Endometrium (tissue), 2 donors: ENCODE data around the gene ARRB2.
"Not testable (repeated sequence)": the region's sequence is repeated elsewhere in the genome, so short reads cannot be mapped to it uniquely, and the experiment has no call there.

Experiments used
- FAIRE-seq: peaks from 2 replicates; lab custom pipeline; 2012; peaks lifted over from hg19 to GRCh38; lab: Jason Lieb, UNC
- donor health status: control.
- donor health status: control.

The ARRB2 gene

DNA sequence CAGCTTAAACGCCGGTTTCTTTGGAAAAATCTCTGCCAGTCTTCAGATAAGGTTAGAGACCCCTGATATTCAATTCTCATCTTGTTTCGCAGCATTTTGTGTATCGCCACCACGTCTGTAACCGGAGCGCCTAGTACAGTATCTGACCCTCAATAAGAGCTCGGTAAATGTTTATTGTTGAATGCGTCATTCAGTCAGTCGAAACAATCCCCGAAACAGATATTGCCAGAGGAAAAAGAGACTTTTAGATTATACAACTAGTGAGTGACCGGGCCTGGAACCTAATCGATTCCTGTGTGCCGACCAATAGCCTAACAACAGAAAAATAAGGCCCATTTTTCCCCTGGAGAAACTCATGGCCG is 7.1 kb upstream of the ARRB2 start:
- FAIRE-seq: no peak

DNA sequence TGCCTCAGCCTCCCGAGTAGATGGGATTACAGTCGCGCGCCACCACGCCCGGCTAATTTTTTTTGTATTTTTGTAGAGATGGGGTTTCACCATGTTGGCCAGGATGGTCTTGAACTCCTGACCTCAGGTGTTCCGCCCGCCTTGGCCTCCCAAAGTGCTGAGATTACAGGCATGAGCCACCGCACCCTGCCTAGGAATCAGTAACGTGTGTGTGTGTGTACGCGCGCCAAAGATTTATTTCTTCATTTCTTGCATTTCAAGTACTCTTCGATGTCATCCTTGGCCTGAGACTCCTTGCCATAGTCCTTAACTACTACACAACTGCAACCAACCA is 5.9 kb upstream of the ARRB2 start:
- FAIRE-seq: not testable (repeated sequence)

DNA sequence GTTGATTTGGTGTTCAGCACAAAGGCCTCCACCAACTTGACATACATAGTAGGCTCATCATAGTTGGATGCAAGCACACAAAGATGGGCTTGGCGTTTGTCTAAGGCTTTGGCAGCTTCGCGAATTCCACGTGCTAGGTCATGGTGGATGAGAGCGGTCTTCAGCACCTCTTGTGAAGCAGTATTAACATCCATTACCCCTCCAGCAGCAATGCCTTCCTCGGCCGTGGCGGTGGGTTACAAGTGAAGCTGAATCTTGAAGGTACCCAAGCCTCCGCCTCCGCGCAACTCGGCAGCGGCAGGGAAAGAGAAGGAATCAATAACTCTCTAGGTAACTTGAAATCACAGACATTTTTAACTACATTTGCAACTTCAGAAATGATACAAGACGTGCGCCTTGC is 5.4 kb upstream of the ARRB2 start:
- FAIRE-seq: no peak

DNA sequence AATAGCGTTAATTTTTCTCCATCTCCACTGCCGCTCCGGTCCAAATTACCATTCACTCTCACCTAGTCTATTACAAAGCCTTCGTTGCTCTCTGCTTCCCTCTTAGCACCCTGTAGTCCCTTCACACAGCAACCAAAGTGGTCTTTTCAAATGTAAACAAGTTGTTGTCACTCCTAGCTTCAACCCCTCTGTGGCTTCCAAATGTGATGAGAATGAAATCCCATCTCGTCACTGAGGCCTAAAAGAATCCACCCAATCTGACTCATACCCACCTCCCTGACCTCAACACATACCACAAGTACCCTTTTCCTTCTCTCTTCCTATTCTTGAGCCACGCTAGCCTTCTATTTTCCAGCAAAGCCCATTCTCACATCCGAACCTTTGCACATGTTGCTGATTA is 4.3 kb upstream of the ARRB2 start:
- no peak for FAIRE-seq

DNA sequence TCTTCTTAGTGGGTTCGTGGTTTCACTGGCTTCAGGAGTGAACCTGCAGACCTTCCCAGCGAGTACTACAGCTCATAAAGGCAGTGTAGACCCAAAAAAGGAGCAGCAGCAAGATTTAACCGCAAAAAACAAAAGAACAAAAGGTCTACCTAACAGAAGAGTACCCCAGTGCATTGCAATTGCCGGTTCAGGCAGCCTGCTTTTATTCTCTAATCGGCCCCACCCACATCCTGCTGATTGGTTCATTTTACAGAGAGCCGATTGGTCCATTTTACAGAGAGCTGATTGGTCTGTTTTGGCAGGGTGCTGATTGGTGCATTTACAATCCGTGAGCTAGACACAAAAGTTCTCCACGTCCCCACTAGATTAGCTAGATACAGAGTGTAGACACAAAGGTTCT is 2.0 kb upstream of the ARRB2 start:
- no peak for FAIRE-seq

DNA sequence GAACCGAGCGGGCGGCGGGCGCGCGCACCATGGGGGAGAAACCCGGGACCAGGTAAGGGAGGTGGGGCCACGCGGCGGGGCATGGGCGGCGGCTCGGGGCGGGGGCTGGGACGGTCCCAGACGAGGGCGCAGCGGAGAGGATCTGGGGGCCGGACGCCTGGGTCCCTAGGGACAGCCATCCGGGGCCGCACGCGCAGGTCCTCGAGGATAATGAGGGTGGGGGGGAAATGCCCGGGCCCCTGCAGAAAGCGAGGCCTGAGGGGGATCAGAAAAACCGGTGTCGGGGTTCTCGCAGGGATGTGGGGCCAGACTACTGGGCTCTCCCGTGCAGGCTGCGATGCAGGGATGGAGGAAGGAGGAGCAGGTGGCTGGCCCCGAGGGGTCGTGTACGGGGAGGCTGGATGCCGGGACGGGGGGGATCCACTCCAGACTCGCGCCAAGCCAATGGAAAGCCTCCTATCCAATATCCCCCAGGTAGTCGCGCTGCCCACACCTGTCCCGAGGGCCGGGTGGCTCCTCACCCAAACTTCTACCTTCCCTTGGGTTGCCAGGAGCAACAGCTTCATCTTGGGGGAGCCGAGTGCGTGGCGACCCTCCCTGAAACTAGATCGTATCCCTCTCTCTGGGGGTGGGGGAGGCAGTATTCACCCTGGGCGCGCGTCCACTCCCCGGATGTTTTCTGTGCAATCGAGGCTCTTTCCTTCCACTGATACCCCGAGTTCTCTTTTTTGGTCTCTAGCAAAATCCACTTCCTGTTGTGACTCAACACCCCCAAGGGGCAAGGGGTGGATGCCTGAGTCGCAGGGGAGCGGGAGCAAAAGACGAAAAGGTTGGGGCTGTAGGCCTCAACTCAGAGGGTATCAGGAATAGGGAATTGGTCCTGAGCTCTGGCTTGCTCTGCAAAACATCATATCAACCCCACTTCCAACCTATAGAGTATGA is 532 bp downstream of the ARRB2 start:
- FAIRE-seq: no peak

DNA sequence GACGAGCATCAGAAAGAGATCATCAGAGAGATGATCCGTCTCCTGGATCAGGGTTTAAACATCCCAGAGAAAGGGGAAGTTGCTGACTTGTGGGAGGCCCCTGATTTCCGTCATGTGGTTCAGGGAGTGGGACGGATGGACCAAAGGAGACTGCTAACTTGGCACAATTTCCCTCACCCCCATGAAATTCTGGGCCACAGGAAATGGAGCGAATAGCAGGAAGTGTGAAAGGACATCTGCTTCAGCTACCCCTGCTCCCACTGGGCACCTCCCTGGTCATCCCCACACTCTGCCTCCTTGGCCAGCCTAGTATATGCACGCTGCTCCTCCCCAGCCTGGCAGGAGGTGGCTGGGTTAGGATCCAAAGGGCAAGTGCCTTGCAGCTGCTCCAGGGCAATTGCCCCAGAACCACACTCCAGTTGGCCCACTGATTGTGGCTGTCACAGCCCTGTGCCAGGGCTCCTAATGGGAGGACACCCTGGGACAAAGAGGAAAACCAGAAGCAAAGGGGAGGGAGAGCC is 1.3 kb downstream of the ARRB2 start:
- no peak for FAIRE-seq

DNA sequence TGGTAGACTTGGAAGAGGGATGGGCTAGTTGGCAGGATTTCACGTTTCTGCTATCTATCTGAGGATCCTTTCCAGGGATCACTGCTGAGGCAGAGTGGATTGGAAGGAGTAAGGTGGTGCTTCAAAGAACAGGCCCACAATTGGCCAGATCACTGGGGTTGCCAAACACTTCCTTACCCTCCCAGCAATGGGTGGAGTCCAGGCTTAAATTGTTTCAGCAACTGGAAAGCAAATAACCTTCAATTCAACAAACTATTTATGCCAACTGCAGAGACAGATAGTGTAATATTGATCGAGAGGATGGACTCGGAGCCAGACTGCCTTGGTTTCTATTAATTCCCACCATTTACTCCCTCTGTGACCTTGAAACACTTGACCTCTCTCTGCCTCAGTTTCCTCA is 2.1 kb downstream of the ARRB2 start:
- no peak for FAIRE-seq

DNA sequence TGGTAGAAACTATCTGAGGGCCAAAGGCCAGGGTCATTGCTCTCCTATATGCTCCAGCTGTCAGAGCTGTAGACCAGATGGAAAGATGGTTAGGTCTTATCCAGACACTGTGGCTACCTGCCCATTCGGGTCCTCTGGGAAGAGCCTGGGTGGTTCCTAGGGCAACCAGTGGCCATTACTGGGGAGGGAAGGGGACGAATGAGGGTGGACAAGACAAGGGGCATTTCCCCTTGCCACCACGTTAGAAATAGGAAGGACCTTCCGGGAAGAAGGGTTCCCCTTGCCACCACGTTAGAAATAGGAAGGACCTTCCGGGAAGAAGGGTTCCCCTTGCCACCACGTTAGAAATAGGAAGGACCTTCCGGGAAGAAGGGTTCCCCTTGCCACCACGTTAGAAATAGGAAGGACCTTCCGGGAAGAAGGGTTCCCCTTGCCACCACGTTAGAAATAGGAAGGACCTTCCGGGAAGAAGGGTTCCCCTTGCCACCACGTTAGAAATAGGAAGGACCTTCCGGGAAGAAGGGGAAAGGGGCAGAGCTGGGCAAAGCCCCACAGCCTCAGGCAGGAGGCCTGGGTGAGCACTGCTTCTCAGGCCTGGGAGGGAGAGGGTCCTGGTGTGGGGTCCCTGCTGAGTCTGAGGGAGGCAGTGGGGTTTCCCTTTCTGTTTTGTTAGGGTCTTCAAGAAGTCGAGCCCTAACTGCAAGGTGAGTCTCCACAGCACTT is 4.1 kb downstream of the ARRB2 start:
- FAIRE-seq: not testable (repeated sequence)

DNA sequence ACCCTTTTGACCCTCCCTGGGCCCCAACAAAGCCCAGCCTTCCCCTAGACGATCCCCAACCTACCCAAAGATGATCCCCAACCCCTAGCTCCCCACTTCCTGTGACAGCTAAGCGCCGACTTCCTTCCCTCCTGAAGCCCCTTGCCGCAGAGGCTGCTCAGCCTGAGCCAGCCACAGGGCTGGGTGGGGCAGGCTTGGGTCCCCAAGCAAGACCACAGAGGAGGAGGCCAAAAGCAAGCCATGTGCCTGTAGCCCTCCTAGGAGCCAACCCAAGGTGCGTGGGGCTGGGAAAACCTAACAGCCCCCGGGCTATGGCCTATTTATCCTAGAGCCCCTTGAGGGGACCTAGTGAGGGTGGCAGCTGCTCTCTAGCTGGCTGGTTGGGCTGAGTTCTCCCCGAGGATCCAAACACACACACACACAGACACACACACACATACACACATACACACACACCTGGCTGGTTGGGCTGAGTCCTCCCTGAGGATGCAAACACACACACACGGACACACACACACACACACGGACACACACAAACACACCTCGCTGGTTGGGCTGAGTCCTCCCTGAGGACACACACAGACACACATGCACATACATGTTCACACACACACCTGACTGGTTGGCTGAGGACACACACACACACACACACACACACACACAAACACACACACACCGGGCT is 4.8 kb downstream of the ARRB2 start:
- no peak for FAIRE-seq

DNA sequence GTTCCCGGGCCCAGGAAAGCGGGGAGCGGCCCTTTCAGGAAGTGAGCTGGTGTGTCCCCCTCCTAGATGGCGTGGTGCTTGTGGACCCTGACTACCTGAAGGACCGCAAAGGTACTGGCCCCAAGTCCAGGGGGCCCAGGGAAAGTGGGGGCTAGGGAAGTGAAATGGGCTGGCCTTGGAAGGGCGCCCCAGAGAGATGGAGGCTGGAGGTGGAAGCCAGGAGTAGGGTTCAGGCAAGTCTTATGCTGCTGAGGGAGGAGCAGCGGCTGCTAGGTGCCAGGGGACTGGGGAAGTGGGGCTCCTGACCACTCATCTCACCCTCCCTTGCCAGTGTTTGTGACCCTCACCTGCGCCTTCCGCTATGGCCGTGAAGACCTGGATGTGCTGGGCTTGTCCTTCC is 5.6 kb downstream of the ARRB2 start:
- no peak for FAIRE-seq

DNA sequence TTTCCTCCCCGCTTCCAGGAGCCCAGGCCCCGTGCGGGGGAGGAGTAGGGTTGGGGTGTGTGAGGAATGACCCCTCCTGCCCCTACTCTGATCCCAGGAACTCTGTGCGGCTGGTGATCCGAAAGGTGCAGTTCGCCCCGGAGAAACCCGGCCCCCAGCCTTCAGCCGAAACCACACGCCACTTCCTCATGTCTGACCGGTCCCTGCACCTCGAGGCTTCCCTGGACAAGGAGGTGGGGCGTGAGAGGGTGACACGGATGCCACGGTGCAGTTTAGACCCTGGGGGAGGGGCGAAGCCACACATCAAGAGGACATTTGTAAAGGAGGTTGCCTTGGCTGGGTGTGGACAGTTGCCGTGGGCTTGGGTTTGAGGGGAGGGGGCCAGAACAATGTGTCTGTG is 7.4 kb downstream of the ARRB2 start:
- no peak for FAIRE-seq

DNA sequence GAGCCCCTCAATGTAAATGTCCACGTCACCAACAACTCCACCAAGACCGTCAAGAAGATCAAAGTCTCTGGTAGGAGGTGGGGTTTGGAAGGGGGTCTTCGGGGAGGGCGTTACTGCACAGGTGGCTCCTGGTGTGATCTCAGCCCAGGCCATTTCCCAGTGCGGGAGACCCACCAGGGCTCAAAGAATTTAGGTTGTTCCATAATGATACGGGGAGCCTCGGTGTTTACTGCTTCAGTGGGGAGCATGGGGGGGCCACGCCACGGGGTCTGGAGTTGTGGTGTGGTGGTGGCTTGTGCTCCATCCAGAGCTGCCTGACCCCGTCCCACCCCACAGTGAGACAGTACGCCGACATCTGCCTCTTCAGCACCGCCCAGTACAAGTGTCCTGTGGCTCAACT is 7.8 kb downstream of the ARRB2 start:
- no peak for FAIRE-seq

DNA sequence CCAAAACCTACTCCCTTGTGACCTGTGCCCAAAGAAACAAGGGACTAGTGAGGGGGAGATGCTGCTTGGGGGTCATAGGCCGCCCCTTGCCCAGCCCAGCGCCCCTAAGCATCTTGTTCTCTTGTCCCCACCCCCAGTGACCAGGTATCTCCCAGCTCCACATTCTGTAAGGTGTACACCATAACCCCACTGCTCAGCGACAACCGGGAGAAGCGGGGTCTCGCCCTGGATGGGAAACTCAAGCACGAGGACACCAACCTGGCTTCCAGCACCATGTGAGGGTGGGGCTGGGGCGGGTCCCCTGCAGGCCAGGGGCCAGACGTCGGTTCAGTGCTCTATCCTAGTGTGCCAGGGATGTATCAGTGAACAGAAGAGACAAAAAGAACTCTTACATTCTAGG is 8.7 kb downstream of the ARRB2 start:
- no peak for FAIRE-seq

DNA sequence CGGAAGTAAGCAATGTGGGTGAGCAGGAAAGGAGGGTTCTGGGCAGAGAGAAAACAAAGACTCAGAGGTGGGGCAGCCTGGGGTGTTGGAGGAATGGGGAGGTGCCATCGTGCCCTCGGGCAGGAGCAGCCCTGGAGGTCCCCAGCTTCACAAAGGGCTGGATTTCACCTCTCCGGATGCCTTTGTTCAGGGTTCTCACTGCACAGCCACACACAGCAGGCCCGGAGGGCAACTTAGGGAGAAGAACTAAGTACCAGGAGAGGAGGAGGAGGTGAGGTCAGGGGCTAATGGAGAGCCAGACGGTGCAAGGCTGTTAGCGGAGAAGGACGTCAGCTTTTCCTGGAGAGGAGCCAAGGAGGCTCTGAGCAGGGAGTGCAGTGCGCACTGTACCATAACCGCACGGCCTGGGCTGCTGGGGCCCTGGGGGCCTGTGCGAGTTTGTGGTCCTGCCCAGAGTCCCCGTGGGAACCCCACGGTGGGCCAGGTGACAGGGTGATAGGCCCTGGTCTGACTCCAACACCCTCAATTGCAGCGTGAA is 9.3 kb downstream of the ARRB2 start:
- FAIRE-seq: no peak

DNA sequence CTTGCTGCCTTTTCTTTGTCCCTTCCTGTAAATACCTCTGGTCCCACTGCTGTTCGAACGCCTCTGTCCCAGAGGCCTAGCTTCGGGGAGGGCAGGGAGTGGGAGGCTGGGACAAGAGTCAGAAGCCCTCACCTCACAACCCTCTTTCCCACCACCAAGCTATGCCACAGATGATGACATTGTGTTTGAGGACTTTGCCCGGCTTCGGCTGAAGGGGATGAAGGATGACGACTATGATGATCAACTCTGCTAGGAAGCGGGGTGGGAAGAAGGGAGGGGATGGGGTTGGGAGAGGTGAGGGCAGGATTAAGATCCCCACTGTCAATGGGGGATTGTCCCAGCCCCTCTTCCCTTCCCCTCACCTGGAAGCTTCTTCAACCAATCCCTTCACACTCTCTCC is 10.4 kb downstream of the ARRB2 start:
- FAIRE-seq: no peak

DNA sequence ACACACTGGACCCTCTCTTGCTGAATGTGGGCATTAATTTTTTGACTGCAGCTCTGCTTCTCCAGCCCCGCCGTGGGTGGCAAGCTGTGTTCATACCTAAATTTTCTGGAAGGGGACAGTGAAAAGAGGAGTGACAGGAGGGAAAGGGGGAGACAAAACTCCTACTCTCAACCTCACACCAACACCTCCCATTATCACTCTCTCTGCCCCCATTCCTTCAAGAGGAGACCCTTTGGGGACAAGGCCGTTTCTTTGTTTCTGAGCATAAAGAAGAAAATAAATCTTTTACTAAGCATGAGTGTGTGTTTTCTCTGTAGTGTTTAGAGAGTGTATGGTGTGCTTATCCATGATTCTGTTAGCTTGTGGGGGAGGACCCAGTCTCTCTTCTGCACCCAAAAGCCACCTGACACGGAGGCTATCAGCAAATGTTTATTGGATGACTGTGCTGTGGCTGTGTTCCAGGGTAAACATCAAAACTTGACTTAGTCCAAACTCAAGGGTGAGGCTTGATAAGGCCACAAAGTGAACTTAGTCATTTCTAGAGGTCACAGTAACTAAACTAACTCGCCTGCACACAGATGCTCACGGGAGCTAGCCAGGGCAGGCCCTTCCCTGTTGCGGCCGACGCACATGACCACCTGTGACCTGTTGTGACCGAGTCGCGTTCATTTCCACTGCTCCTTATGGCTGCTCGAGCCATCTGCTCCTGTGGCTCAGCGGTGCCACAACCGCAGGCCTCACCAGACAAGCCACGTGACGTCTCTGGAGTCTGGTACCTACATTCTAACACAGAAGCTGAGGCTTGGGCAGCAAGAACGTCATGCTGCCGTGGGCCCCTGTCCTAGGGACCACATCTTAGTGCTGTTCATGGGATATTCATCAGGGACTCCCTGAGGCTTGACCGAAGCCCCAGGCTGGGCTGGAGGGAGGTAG is 11.0 kb downstream of the ARRB2 start:
- FAIRE-seq: no peak

DNA sequence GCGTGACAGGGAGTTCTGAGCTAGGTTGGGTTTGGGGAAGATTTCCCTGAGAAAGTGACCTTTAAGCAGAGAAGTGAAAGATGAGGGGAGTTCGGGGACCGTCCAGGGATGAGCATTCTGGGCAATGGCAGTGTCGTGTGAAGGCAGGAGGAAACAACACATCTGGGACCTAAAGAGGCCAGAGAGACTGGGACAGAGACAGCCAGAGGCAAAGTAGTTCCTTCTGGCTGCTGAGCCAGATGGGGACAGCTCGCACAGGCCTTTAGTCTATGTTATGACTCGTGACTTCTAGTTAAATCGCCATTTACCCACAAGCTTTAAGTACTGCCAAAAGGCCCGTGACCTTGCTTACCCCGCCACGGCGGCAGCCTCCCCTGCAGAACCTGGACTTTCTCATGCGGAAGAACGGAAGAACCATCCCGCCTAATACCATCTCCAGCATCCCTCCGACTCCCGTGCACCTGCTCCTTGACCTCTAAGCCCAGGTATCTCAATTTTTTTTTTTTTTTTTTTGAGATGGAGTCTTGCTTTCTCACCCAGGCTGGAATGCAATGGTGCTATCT is 12.3 kb downstream of the ARRB2 start:
- no peak for FAIRE-seq

DNA sequence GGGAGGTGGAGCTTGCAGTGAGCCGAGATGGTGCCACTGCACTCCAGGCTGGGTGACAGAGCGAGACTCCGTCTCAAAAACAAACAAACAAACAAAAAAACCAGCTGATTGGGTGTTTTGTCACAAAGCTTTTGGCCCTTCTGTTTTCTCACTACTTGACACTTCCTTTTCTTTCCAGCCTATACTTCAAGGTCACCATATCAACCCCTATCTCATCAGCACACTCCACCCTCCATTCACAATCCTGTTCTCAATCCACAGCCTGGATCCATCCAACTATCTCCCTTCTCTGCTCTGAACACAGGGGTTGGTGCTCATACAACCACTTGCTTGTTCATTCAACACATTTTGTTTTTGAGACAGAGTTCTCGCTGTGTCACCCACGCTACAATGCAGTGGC is 14.2 kb downstream of the ARRB2 start:
- no peak for FAIRE-seq

DNA sequence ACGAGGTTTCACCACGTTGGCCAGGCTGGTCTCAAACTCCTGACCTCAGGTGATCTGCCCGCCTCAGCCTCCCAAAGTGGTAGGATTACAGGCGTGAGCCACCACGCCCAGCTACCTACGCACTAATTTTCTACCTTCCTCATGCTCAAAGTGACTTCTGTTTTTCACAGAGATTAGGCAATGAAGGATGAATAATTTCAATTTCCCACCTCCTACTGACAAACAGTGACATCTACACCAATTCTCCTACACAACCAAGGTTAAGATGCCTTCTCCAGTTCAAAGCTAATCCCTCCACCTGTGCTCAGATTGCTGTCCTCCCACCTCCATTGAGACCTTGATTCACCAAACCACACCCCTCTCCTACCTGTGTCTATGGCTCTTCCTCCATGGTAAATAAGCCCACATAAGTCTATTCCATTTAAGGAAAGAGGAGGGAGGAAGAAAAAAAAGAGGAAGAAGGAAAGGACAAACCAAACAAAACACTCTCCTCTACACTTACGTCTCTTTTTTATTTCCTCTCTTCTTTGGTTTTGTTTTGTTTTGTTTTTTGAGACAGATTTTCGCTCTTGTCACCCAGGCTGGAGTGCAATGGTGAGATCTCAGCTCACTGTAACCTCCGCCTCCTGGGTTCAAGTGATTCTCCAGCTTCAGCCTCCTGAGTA is 15.3 kb downstream of the ARRB2 start:
- no peak for FAIRE-seq

DNA sequence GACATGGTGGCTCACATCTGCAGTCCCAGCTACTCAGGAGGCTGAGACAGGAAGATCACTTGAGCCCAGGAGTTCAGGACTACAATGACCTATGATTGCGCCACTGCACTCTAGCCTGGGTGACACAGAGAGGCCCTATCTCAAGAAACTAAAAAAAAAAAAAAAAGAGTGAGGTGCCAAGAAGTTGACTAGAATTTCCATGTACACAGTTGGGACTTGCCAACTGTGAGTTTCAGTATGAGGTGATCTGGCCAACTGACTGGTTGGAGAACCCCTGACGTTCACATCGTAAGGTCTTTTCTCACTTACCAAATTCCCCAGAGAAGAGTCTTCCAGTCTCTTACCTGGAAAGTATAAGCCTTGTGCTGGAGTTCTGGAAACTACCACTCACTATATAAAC is 17.7 kb downstream of the ARRB2 start:
- FAIRE-seq: no peak
